Neural progenitor cell (in vitro differentiated cells): Measurements from ENCODE around the gene TRUB1. TPM values are rescaled to one million over a fixed set of nuclear protein-coding genes. Genes with fewer than 3 reads are reported as not detected.
A peak's percentile ranks its signal among the peaks of the same experiment; 100 is the strongest.

Experiments
- DNase-seq: peaks from one replicate; pipeline ENCODE4 v3.0.0-alpha.2; 2016; ENCODE audit warnings: low spot score
- H2AFZ ChIP-seq: fragments of 200-600 bp; sonication (generic); replicated peaks from 2 replicates; pipeline ENCODE4 v1.6.1; 2016; ENCODE audit warnings: antibody characterized with exemption
- H3F3A ChIP-seq: fragments of 200-600 bp; sonication (generic); 2 replicates; pipeline ENCODE4 v1.6.1; 2016; ENCODE audit warnings: antibody characterized with exemption, low read depth
- H3K27ac ChIP-seq: fragments of 200-600 bp; sonication (generic); 2 replicates; pipeline ENCODE4 v1.5.1; 2016; ENCODE audit warnings: mild to moderate bottlenecking
- H3K27me3 ChIP-seq: fragments of 200-600 bp; sonication (generic); 2 replicates; pipeline ENCODE4 v1.6.1; 2016; ENCODE audit warnings: mild to moderate bottlenecking, moderate library complexity
- H3K36me3 ChIP-seq: fragments of 200-600 bp; sonication (generic); 2 replicates; pipeline ENCODE4 v1.5.1; 2016
- H3K4me1 ChIP-seq: fragments of 200-600 bp; sonication (generic); 2 replicates; pipeline ENCODE4 v1.6.1; 2016; ENCODE audit warnings: mixed run types
- H3K4me2 ChIP-seq: fragments of 200-600 bp; sonication (generic); 2 replicates; pipeline ENCODE4 v1.6.1; 2016
- H3K4me3 ChIP-seq: fragments of 200-600 bp; sonication (generic); 2 replicates; pipeline ENCODE4 v1.5.1; 2016
- H3K79me2 ChIP-seq: fragments of 200-600 bp; sonication (generic); 2 replicates; pipeline ENCODE4 v1.6.1; 2016; ENCODE audit warnings: low read depth
- H3K9ac ChIP-seq: fragments of 200-600 bp; sonication (generic); 2 replicates; pipeline ENCODE4 v1.6.1; 2016
- H3K9me3 ChIP-seq: fragments of 200-600 bp; sonication (generic); 2 replicates; pipeline ENCODE4 v1.5.1; 2016; ENCODE audit warnings: low read depth
- H4K20me1 ChIP-seq: fragments of 200-600 bp; sonication (generic); 2 replicates; pipeline ENCODE4 v1.6.1; 2016; ENCODE audit warnings: low read depth
- H3K27ac Mint-ChIP-seq: 3 replicates; pipeline ENCODE4 v1.8.0; 2021; ENCODE audit warnings: mixed read lengths
- H3K27me3 Mint-ChIP-seq: 2 replicates; pipeline ENCODE4 v1.8.0; 2022; ENCODE audit warnings: low read depth, mild to moderate bottlenecking, inconsistent platforms, moderate library complexity, mixed read lengths; ENCODE audit not compliant: insufficient read depth
- H3K36me3 Mint-ChIP-seq: 3 replicates; pipeline ENCODE4 v1.8.0; 2021; ENCODE audit warnings: mixed read lengths
- H3K4me1 Mint-ChIP-seq: 3 replicates; pipeline ENCODE4 v1.8.0; 2021; ENCODE audit warnings: mixed read lengths
- H3K4me3 Mint-ChIP-seq: 3 replicates; pipeline ENCODE4 v1.8.0; 2021; ENCODE audit warnings: mild to moderate bottlenecking, moderate library complexity, mixed read lengths
- H3K9me3 Mint-ChIP-seq: 3 replicates; pipeline ENCODE4 v1.8.0; 2020; ENCODE audit warnings: mixed read lengths
- CTCF ChIP-seq: fragments of 200-600 bp; sonication (generic); IDR thresholded peaks from 2 replicates; pipeline ENCODE4 v1.5.1; 2017; ENCODE audit warnings: antibody characterized with exemption, mild to moderate bottlenecking
- EZH2 ChIP-seq: fragments of 200-600 bp; sonication (generic); IDR thresholded peaks from 2 replicates; pipeline ENCODE4 v1.6.1; 2017; ENCODE audit warnings: antibody characterized with exemption, mild to moderate bottlenecking, moderate library complexity
- EZH2phosphoT487 ChIP-seq: fragments of 200-600 bp; sonication (generic); IDR thresholded peaks from 2 replicates; pipeline ENCODE4 v1.6.1; 2017; ENCODE audit warnings: antibody characterized with exemption
- total RNA-seq: library from RNA; depleted of rRNA; stranded (reverse); fragments of >200 nt; gene quantifications from 2 replicates; pipeline ENCODE4 v1.2.3, GENCODE V29; 2015; ENCODE audit warnings: low replicate concordance

Gene TRUB1
- total RNA-seq, 1 donor from 2014 or later = 41.9 TPM

- no peak overlapping the region for H3K9ac ChIP-seq
- H3K27me3 ChIP-seq = no peaks in the 10 kb centered on the region
- TF ChIP-seq CTCF (no peak), EZH2 (no peak)
- no peak overlapping the region for H3K27ac ChIP-seq
- H3K9me3 ChIP-seq = no peaks in the 10 kb centered on the region
- H3K36me3 ChIP-seq = no peaks in the 10 kb centered on the region
- Mint-ChIP-seq H3K27me3 (peaks cover 2% of the 10 kb centered on the region), H3K27ac (no peak overlapping the region), H3K4me3 (no peak overlapping the region), H3K9me3 (no peaks in the 10 kb centered on the region), H3K4me1 (peaks cover 9% of the 10 kb centered on the region), H3K36me3 (no peaks in the 10 kb centered on the region)
- no peaks in the 10 kb centered on the region for H4K20me1 ChIP-seq
- H3K4me3 ChIP-seq = no peak overlapping the region
- H3K4me1 ChIP-seq = peaks cover 31% of the 10 kb centered on the region
- no peaks in the 10 kb centered on the region for H3K79me2 ChIP-seq
- H3K4me2 ChIP-seq = no peak overlapping the region
- H3F3A ChIP-seq = peaks cover 18% of the 10 kb centered on the region
- DNase-seq = no peak
- H2AFZ ChIP-seq = no peak overlapping the region
Observed at GRCh38 chr10:114908896-114909295, 29.1 kb upstream of the TRUB1 start.

- Histone ChIP-seq H3K4me1 (peaks cover 42% of the 10 kb centered on the region), H3K4me2 (peak overlapping the region; percentile 40), H3K79me2 (no peaks in the 10 kb centered on the region), H4K20me1 (no peaks in the 10 kb centered on the region), H3K36me3 (no peaks in the 10 kb centered on the region), H3K4me3 (no peak overlapping the region), H3K9me3 (no peaks in the 10 kb centered on the region), H3K27me3 (no peaks in the 10 kb centered on the region), H2AFZ (peak overlapping the region; percentile 64), H3F3A (peaks cover 24% of the 10 kb centered on the region), H3K9ac (no peak overlapping the region), H3K27ac (no peak overlapping the region)
- TF ChIP-seq CTCF = no peak
- TF ChIP-seq EZH2 = no peak
- TF ChIP-seq EZH2phosphoT487 = no peak
- peak overlapping the region; percentile 13 for H3K27ac Mint-ChIP-seq
- peak; percentile 10 for DNase-seq
- H3K4me3 Mint-ChIP-seq = no peak overlapping the region
- H3K36me3 Mint-ChIP-seq = no peaks in the 10 kb centered on the region
- peaks cover 4% of the 10 kb centered on the region for H3K4me1 Mint-ChIP-seq
- peaks cover 2% of the 10 kb centered on the region for H3K27me3 Mint-ChIP-seq
- H3K9me3 Mint-ChIP-seq = no peaks in the 10 kb centered on the region
Observed at GRCh38 chr10:114911052-114911711, 26.8 kb upstream of the TRUB1 start.

- no peaks in the 10 kb centered on the region for H3K9me3 Mint-ChIP-seq
- H3K79me2 ChIP-seq = no peaks in the 10 kb centered on the region
- peak; percentile 11 for DNase-seq
- no peak overlapping the region for H3K4me3 ChIP-seq
- no peaks in the 10 kb centered on the region for H3K36me3 Mint-ChIP-seq
- H3K27ac Mint-ChIP-seq = peak overlapping the region; percentile 13
- TF ChIP-seq CTCF = no peak
- no peak for TF ChIP-seq EZH2phosphoT487
- no peak for TF ChIP-seq EZH2
- H3K27me3 Mint-ChIP-seq = no peaks in the 10 kb centered on the region
- no peaks in the 10 kb centered on the region for H4K20me1 ChIP-seq
- H3K36me3 ChIP-seq = no peaks in the 10 kb centered on the region
- peak overlapping the region; percentile 42 for H3K27ac ChIP-seq
- peaks cover 46% of the 10 kb centered on the region for H3K4me1 ChIP-seq
- H3K4me3 Mint-ChIP-seq = no peak overlapping the region
- H3K4me1 Mint-ChIP-seq = peaks cover 2% of the 10 kb centered on the region
- peak overlapping the region; percentile 40 for H3K4me2 ChIP-seq
- H3K9me3 ChIP-seq = no peaks in the 10 kb centered on the region
- no peak overlapping the region for H3K9ac ChIP-seq
- no peaks in the 10 kb centered on the region for H3K27me3 ChIP-seq
- H3F3A ChIP-seq = peaks cover 24% of the 10 kb centered on the region
- no peak overlapping the region for H2AFZ ChIP-seq
Observed at GRCh38 chr10:114911801-114912469, 26.1 kb upstream of the TRUB1 start.
